Measurements from ENCODE around the gene TEX51.

The TEX51 gene

DNA sequence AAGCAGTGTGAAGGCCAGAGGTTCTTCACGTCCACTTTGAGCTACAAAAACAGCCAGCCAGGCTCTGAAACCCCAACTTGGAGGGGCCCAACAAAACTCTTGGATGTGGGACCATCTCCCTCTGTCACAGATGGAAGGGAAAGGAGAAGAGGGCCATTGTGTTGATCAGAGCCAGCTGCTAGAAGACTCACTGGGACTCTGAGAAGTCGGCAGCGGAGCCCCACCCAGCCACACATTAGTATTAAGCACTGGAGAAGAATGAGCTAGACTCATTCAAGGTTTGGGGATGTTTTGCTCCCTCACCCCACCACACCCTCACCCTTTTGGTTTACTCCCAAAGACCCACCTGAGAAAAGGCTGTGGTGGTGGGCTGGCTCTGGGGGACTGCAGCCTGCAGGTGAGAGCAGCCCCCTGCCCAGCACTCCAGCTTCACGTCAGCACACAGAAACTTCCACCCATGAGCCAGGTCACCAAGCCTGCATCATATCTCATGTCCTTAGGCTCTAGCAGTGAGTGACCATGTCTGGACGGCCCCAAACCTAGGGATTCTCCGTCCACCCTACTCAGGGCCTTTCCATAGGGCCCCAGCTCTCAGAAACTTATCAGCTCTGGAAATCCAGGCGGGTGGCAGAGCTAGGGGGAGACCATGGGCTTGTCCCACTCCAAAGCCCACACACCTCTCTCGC lies 12.6 kb downstream of the TEX51 start:
- TF ChIP-seq, protein P1, sequence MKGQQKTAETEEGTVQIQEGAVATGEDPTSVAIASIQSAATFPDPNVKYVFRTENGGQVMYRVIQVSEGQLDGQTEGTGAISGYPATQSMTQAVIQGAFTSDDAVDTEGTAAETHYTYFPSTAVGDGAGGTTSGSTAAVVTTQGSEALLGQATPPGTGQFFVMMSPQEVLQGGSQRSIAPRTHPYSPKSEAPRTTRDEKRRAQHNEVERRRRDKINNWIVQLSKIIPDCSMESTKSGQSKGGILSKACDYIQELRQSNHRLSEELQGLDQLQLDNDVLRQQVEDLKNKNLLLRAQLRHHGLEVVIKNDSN (IDR thresholded peaks at IDR 0.05) = no peak
- TF ChIP-seq EP300 (IDR thresholded peaks at IDR 0.05; ENCODE audit: borderline replicate concordance) (no peak), FOXM1 (IDR thresholded peaks at IDR 0.05; ENCODE audit: borderline replicate concordance, low read depth) (no peak), TAF1 (IDR thresholded peaks at IDR 0.05; ENCODE audit: low read depth) (no peak), RAD21 (IDR thresholded peaks at IDR 0.05; ENCODE audit: low read depth) (no peak), CEBPB (IDR thresholded peaks at IDR 0.05) (no peak), YY1 (IDR thresholded peaks at IDR 0.05; ENCODE audit: low read depth) (no peak), EGR1 (IDR thresholded peaks at IDR 0.05) (no peak), CREB1 (IDR thresholded peaks at IDR 0.05; ENCODE audit: low read depth) (no peak), TEAD4 (IDR thresholded peaks at IDR 0.05) (no peak), NFIC (IDR thresholded peaks at IDR 0.05) (no peak), TCF12 (IDR thresholded peaks at IDR 0.05; ENCODE audit: low read depth) (no peak), ZBTB7A (IDR thresholded peaks at IDR 0.05; ENCODE audit: low read depth) (no peak)
- TF ChIP-seq, protein P2, sequence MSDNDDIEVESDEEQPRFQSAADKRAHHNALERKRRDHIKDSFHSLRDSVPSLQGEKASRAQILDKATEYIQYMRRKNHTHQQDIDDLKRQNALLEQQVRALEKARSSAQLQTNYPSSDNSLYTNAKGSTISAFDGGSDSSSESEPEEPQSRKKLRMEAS (IDR thresholded peaks at IDR 0.05) = no peak
- TF ChIP-seq, protein P3, sequence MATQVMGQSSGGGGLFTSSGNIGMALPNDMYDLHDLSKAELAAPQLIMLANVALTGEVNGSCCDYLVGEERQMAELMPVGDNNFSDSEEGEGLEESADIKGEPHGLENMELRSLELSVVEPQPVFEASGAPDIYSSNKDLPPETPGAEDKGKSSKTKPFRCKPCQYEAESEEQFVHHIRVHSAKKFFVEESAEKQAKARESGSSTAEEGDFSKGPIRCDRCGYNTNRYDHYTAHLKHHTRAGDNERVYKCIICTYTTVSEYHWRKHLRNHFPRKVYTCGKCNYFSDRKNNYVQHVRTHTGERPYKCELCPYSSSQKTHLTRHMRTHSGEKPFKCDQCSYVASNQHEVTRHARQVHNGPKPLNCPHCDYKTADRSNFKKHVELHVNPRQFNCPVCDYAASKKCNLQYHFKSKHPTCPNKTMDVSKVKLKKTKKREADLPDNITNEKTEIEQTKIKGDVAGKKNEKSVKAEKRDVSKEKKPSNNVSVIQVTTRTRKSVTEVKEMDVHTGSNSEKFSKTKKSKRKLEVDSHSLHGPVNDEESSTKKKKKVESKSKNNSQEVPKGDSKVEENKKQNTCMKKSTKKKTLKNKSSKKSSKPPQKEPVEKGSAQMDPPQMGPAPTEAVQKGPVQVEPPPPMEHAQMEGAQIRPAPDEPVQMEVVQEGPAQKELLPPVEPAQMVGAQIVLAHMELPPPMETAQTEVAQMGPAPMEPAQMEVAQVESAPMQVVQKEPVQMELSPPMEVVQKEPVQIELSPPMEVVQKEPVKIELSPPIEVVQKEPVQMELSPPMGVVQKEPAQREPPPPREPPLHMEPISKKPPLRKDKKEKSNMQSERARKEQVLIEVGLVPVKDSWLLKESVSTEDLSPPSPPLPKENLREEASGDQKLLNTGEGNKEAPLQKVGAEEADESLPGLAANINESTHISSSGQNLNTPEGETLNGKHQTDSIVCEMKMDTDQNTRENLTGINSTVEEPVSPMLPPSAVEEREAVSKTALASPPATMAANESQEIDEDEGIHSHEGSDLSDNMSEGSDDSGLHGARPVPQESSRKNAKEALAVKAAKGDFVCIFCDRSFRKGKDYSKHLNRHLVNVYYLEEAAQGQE (IDR thresholded peaks at IDR 0.05; ENCODE audit: low read depth) = no peak

DNA sequence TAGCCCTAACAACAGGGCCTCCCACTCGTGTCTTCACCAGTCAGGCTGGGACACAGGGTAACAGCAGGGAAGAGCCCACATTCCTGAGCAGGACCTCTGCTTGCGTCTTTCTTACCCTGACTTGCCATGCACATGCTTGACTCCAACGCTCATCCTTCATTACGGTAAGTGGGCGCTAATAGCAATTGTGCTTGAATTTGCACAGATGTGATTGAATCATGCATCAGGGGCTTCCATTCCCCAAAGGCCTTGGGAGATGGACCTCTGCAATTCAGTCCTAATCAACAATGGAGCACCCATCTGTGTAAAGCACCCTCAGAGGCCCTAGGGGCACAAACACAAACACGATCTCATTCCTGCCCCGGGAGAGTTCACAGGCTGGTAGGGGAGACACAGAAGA lies 13.5 kb downstream of the TEX51 start:
- no peak for TF ChIP-seq NFIC (IDR thresholded peaks at IDR 0.05)
- TF ChIP-seq, protein P2 (IDR thresholded peaks at IDR 0.05) = no peak
- no peak for TF ChIP-seq TAF1 (IDR thresholded peaks at IDR 0.05; ENCODE audit: low read depth)
- no peak for TF ChIP-seq YY1 (IDR thresholded peaks at IDR 0.05; ENCODE audit: low read depth)
- no peak for TF ChIP-seq EGR1 (IDR thresholded peaks at IDR 0.05)
- no peak for TF ChIP-seq TEAD4 (IDR thresholded peaks at IDR 0.05)
- no peak for TF ChIP-seq EP300 (IDR thresholded peaks at IDR 0.05; ENCODE audit: borderline replicate concordance)
- TF ChIP-seq, protein P3 (IDR thresholded peaks at IDR 0.05; ENCODE audit: low read depth) = no peak
- TF ChIP-seq CREB1 (IDR thresholded peaks at IDR 0.05; ENCODE audit: low read depth) = no peak
- no peak for TF ChIP-seq RAD21 (IDR thresholded peaks at IDR 0.05; ENCODE audit: low read depth)
- TF ChIP-seq FOXM1 (IDR thresholded peaks at IDR 0.05; ENCODE audit: borderline replicate concordance, low read depth) = no peak
- no peak for TF ChIP-seq TCF12 (IDR thresholded peaks at IDR 0.05; ENCODE audit: low read depth)
- TF ChIP-seq CEBPB (IDR thresholded peaks at IDR 0.05) = no peak
- TF ChIP-seq, protein P1 (IDR thresholded peaks at IDR 0.05) = no peak
- TF ChIP-seq ZBTB7A (IDR thresholded peaks at IDR 0.05; ENCODE audit: low read depth) = no peak

- TF ChIP-seq TCF12 (IDR thresholded peaks at IDR 0.05; ENCODE audit: low read depth) (no peak), TEAD4 (IDR thresholded peaks at IDR 0.05) (no peak), CEBPB (IDR thresholded peaks at IDR 0.05) (no peak), NFIC (IDR thresholded peaks at IDR 0.05) (no peak), ZBTB7A (IDR thresholded peaks at IDR 0.05; ENCODE audit: low read depth) (no peak), FOXM1 (IDR thresholded peaks at IDR 0.05; ENCODE audit: borderline replicate concordance, low read depth) (no peak), YY1 (IDR thresholded peaks at IDR 0.05; ENCODE audit: low read depth) (no peak), EP300 (IDR thresholded peaks at IDR 0.05; ENCODE audit: borderline replicate concordance) (no peak), CREB1 (IDR thresholded peaks at IDR 0.05; ENCODE audit: low read depth) (no peak), EGR1 (IDR thresholded peaks at IDR 0.05) (no peak), RAD21 (IDR thresholded peaks at IDR 0.05; ENCODE audit: low read depth) (no peak), TAF1 (IDR thresholded peaks at IDR 0.05; ENCODE audit: low read depth) (no peak)
- TF ChIP-seq, protein P1 (IDR thresholded peaks at IDR 0.05) = no peak
- TF ChIP-seq, protein P3 (IDR thresholded peaks at IDR 0.05; ENCODE audit: low read depth) = no peak
- TF ChIP-seq, protein P2 (IDR thresholded peaks at IDR 0.05) = no peak
Measured at GRCh38 chr2:126913329-126913728, 14.6 kb downstream of the TEX51 start.
